ENCODE results near the gene TCERG1.
"Not testable (repeated sequence)": the region's sequence is repeated elsewhere in the genome, so short reads cannot be mapped to it uniquely, and the experiment has no call there.

TCERG1 gene

DNA sequence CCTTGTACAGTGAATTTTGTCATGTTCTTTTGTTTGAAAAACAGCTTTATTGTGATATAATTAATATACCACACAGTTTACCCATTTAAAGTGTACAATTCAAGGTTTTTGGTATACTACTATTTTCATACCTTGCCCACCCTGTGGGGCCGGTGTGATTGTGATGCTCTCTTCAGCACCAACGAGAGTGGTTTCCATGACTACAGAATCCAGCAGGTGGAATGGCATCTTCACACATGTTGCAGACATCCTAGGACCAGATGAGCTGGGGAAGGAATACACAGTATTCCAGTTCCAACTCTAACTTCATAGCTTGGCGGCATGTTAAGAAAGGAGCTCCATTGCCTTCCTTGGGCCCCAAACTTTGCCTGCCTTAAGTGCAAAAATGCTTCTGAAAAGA is 76.6 kb downstream of the TCERG1 start:
- no peak for DNase-seq

DNA sequence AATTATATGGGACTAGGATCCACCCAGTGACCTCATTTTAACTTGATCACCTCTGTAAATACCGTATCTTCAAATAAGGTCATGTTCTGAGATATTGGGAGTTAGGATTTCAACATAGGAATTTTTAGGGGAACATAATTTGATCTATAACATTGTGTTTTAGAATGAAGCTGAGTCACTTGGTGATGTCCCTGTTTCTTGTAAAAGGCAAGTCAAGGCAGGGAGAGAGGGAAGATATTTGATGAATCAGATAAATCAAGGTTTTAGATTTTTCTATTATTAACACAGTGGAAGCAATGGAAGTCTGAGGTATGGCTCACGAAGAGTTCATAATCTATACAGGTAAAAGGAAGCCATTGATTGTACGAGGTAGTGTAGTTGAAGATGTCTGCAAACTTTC is 80.7 kb downstream of the TCERG1 start:
- no peak for DNase-seq

DNA sequence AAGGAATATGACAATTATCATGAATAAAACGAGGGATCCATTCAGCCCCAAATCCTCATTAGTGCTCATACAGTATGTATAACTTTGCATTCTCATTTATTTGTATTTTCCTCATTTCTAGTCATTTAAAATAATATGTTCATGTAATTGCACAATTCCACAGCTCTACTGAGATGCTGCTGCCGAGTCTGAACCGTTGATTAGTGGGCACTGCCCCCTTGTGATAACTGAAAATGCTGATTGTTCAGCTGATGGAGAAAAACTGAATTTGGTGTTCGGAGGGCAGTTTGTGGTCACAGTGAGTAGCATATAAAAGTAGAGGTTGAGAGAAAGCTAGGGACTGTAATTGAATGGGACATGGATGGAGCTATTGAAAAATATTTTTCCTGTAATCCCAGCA is 81.1 kb downstream of the TCERG1 start:
- no peak for DNase-seq

DNA sequence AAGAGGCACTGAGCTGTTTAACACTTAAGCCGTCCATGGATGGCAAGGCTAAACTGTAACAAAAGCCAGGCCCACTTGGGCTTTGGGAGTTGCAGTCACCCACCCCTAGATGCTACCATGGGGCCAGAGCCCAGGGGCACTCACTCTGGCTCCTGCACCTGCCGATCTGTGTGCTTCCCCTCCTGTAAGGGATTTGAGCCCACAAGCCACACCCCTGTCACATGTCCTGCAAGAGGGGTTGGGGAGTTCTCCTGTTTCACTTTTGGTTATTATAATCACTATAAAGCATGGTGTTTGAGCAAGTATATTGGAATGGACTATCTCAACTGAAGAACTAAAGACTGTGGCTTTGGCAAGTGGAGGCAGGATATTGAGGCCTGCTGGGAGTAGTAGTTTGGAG is 82.9 kb downstream of the TCERG1 start:
- DNase-seq: no peak

DNA sequence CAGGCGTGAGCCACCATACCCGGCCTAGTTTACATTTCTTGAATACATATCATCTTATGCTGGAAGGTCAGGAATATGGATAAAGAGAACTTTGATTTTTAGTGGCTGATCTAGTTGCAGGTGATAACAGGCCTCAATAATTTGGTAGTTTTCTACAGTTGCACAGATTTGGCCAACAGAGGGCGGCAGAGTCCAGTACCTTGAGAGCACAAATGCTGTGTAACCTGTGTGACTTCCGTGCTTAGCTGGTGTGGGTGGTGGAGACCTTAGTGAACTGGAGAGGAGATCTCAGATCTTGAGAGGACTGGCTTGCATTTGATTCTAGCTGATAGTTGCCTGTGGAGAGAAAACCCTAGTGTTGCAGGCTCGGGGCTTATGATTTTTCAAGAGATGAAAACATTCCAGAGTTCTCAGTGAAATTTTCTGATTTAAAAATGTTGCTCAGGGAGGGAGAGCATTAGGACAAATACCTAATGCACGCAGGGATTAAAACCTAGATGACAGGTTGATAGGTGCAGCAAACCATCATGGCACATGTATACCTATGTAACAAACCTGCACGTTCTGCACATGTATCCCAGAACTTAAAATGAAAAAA is 86.2 kb downstream of the TCERG1 start:
- peak; percentile 5 for DNase-seq

DNA sequence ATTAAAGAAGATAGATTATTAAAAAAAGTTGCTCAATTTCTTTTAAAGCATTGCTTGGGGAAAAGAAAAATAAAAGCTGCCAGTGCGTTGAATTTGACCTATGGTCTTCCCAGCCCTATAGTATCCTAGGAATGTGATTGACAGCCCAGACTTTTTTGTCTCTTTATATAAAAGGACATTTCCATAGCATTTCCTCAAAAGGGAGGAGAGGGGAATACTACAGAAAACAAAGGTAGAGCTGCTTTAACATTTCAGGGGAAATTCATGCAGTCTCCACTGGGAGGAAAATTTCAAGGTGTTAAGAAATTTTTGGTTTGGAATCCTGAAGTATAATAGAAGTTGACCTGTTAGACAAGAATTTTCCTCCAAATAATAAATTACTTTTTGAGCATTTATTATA is 86.7 kb downstream of the TCERG1 start:
- DNase-seq: no peak

DNA sequence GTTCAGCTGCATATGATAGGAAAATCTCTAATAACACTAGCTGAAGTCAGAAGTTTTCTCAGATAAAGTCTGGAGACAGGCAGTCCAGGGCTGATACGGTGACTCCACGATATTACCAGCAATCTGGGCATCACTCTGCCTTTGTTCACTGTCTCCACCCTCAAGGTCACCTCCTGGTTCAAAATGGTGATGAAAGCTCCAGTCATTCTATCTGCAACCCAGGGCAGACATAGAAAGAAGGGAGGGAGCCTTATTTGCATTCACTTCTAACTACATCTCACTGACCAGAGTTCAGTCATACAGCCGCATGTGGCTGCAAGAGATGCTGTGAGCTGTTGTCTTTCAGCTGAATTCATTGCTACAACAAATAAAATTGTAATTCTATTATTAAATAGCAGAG is 91.3 kb downstream of the TCERG1 start:
- no peak for DNase-seq

DNA sequence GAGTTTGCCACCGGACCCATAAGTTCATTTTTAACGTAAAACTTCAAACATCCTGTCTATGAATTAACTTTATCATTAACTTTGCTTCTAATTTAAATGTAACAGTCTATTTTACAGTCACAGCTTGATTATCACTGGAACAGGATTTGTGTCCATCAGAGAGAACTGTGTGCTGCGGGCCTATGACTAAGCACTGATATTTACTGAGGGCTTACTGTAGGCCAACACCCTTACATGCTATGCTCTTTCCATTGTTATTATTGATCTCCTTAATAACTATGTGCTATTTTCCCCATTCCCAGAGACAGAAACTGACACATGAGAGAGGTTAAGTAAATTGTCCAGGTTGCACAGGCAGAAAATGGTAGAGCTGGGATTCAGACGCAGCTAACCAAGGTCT is 92.8 kb downstream of the TCERG1 start:
- DNase-seq: no peak

DNA sequence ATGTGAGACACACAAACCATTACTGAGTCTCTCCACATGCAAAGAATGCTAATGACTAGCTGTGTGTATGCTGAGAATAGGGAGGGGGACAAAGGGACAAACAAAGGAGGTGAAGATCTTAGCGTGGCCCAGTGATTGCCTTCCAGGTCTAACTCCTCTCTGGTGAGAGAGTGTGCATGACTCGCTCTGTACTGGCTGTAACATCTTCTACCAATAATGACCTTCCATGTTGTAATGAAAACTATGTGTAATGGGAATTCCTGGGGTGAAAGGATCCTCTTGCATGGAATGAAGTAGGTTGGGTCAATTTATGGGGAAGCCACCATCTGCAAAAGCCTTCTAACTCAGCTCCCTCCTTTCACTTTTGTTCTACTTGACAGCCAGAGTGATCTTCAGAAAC is 93.3 kb downstream of the TCERG1 start:
- no peak for DNase-seq

DNA sequence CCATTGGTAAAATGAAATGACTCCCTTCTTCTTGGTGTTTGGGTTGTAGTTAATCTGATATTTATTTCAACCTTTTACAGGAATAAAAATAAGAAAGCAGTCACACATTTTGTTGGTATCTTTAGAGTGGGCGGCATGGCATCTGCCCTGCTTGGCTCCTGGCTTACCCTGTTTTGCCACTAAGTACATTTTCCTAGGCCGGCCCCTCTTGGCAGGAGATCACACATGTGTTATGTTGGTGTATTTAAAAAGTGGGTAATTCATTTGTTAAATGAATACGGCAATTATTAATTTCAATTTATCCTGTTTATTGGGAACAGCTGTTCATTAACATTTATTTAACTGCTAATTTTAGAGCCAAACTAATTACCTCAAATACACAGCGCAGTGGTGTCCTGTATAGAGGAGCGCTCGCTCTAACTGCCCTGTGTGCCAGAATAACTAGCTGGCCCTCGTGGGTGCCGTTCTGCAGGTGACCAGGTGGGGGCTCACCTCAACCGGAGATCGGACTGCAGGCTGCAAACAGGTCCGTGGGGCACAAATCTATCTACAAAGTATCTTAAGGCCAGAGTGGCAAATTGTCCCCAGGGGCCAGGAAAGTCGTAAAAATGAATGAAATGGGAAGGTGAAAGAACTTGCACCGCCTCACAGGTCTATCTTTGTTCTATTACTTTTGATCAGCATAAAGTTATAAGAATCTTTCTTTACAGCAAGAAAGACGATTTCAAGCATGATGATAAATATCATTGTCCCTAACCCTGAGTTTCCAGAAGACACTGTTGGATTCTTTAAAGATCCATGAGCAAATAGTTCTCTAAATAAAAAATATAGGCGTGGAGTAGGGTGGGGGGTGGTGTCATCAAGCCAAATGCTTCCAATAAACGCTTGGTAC is 95.1 kb downstream of the TCERG1 start:
- DNase-seq: peak; percentile 3

DNA sequence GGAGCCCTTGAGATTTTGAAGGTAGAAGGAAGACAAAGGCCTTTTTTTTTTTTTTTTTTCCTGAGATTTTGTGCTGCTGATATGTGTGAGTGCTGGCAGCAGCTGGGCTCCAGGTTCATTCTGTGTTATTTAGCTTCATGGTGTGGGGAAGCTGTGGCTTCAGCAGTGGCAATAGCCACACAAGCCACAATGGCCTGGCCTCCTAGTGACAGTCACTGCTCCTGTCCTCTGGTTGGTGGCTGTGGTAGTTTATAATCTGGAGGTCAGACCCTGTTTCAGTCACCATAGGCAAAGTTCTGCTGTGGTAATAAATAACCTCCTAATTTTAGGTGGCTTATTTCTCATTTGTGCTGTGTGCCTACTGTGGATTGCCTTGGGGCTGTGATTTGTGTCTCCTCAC is 97.1 kb downstream of the TCERG1 start:
- DNase-seq: no peak

DNA sequence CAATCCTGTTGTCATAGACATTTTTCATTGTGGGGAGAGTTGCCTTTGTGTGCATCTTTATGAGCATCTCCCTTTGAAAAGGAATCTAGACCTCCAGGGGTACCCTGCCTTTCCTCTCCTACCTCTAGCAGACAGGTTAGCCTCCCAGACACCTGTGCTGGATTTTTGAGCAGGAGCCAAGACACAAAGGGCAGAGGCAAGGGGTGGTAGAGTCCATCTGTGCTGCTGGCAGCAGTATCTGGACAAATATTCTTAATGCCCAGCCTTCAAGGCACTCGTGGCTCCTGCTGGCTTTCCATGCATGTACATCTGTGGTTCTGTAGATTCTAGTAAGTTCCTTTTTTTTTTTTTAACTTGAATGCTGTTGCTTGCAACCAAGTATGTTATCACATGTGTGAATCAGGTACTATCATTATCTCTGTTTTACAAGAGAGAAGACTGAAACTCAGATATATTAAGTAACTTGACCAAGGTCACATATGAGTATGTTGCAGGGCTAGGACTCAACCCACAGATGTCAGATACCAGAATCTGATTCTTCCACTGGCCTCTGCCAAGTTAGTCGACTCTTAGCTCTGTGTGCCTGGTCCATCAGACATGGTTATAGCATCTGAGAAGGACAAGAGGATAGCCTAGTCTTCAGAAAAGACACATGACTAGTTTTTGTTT is 101.8 kb downstream of the TCERG1 start:
- no peak for DNase-seq

DNA sequence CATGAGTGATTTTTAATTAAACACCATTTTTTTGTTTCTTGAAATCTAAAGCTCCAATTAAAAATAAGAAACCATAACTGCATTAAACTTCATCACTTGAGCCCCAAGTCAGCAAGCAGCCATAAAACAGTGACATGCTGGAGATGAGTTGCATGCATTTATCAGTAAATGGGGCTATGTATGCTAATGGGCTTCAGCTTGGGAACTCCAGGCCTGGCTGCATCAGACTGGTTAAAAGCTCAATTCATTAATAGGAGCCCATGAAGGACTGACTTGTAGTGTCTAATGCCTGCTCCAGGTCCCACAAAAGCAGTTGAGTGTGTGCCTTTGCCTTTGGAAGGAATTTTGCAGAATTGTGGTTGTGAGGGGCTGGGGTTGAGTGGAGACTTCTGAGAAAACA is 102.5 kb downstream of the TCERG1 start:
- no peak for DNase-seq

DNA sequence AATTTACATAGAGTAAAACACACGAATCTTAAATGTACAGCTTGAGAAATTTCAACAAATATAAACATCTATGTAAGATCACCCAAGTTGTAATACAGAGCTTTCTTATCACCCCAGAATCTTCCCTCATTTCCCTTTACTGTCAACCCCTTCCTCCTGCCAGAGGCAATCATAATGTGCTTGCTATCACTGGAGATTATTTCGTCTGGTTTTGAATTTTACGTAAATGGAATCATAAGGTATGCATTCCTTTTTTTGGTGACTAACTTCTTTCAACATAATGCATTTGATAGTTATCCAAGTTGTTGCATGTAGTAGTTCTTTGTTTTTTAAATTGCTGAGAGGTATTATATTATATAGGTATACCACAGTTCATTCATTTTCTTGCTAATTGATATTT is 106.3 kb downstream of the TCERG1 start:
- no peak for DNase-seq

DNA sequence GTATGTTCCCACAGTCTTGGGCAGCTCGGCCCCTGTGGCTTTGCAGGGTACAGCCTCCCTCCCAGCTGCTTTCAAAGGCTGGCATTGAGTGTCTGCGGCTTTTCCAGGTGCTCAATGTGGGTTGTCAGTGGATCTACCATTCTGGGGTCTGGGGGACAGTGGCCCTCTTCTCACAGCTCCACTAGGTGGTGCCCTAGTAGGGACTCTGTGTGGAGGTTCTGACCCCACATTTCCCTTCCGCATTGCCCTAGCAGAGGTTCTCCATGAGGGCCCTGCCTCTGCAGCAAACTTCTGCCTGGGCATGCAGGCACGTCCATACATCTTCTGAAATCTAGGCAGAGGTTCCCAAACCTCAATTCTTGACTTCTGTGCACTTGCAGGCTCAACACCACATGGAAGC is 109.8 kb downstream of the TCERG1 start:
- DNase-seq: not testable (repeated sequence)

DNA sequence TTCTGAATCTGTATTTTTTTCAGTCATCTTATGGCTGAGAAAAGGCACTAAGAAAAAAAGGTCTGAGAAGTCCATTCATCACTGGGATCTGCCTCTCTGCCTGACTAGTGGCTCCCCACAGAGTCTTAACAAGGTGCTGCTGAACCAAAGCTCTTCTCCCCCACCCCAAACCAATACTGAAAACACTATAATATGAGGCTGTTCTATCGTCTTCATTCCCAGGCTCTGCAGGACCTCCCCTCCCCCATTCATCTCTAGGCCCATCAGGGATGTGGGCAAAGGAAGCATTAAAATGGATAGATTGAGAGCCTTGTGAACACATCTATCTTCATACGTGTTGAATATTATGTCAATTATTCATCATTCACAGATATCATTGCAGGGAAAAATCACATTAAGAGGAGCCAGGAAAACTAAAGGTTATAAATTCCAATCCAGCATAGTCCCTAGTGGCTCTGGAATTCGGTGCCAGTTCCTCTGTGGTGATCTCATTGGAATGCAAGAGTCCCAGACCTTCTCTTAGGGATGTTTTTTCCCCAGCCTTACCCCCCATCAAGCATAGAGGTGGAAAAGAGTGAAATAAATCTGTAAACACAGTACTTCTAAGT is 113.2 kb downstream of the TCERG1 start:
- no peak for DNase-seq

Measured in NCI-H2081 treated with DMSO at 0.1 percent for 48 hours (cell line).